Measurements from ENCODE around the gene RHEB.

DNA sequence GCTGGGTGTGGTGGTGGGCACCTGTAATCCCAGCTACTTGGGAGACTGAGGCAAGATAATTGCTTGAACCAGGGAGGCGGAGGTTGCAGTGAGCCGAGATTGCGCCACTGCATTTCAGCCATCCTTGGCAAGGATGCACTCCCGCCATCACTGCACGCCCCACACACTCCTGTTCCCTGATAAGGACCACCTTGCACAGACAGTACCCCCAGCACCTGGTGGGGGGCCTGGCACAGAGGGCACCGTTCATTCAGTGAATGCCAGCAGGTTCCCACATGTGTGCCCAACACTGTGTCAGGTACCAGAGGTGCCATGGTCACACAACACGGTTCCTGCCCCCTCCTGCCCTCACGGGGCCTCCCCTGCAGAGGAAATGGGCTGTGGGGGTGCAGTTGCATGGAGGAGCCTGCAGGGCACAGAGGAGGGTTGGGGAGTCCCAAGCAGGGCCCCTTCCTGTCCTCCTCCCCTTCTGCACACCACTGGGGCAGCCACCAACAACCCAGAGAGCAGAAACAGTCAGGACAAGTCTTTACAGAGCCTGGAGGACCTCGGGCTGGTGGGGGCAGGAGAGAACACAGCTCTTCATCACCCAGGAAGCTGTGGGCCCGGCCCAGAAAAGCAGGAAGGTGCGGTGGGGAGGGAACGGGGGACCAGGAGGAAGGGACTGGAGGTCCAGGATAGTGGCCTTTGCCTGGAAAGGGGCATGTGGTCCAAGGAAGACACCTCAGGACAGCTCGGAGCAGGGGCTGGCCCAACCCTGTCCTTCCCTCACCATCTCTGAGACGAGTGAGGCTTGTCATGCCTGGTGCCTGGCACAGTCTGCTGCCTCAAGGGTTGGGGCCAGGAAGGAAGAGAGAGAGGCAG is 86.8 kb downstream of the RHEB start:
- TF ChIP-seq, protein P1, sequence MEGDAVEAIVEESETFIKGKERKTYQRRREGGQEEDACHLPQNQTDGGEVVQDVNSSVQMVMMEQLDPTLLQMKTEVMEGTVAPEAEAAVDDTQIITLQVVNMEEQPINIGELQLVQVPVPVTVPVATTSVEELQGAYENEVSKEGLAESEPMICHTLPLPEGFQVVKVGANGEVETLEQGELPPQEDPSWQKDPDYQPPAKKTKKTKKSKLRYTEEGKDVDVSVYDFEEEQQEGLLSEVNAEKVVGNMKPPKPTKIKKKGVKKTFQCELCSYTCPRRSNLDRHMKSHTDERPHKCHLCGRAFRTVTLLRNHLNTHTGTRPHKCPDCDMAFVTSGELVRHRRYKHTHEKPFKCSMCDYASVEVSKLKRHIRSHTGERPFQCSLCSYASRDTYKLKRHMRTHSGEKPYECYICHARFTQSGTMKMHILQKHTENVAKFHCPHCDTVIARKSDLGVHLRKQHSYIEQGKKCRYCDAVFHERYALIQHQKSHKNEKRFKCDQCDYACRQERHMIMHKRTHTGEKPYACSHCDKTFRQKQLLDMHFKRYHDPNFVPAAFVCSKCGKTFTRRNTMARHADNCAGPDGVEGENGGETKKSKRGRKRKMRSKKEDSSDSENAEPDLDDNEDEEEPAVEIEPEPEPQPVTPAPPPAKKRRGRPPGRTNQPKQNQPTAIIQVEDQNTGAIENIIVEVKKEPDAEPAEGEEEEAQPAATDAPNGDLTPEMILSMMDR (IDR thresholded peaks at IDR 0.05): no peak
- TF ChIP-seq EZH2 (IDR thresholded peaks at IDR 0.05) (no peak), EZH2phosphoT487 (IDR thresholded peaks at IDR 0.05) (no peak)
